GM12878 (cell line): ENCODE measurements around the gene TSPAN5.

Source experiments
- CEBPB ChIP-seq, 2 experiments: fragments of 150-350 bp in 1 of 2; IDR thresholded peaks; 2 replicates each; pipeline ENCODE4 v1.6.1; 2012 to 2014; ENCODE audit warnings: low read depth in 2 of 2, low read length in 2 of 2, borderline replicate concordance in 1 of 2, inconsistent platforms in 1 of 2
- EZH2 ChIP-seq: IDR thresholded peaks from 2 replicates; pipeline ENCODE4 v1.6.1; 2012; ENCODE audit warnings: low read depth, mild to moderate bottlenecking, control low read depth, inconsistent platforms, low read length, borderline replicate concordance; ENCODE audit not compliant: control insufficient read depth
- NFIC ChIP-seq: IDR thresholded peaks from 2 replicates; pipeline ENCODE4 v1.6.1; 2012; ENCODE audit warnings: low read depth, mild to moderate bottlenecking, inconsistent platforms, low read length, moderate library complexity
- NRF1 ChIP-seq: conservative IDR thresholded peaks from 2 replicates; pipeline ENCODE4 v1.6.1; 2011; ENCODE audit warnings: mild to moderate bottlenecking, low read depth, low read length, improper control_type of control experiment
- ZNF24 ChIP-seq: fragments of 450-650 bp; IDR thresholded peaks from 2 replicates; pipeline ENCODE4 v1.6.1; 2017; ENCODE audit warnings: antibody characterized with exemption, mild to moderate bottlenecking
- ZNF274 ChIP-seq: IDR thresholded peaks from one replicate; pipeline ENCODE4 v1.8.0; 2011; ENCODE audit not compliant: insufficient read length, insufficient read depth
- TF ChIP-seq, protein P1 (sequence below): IDR thresholded peaks from 2 replicates; pipeline ENCODE4 v1.6.1; 2012; ENCODE audit warnings: mild to moderate bottlenecking, low read depth, low read length

DNA sequence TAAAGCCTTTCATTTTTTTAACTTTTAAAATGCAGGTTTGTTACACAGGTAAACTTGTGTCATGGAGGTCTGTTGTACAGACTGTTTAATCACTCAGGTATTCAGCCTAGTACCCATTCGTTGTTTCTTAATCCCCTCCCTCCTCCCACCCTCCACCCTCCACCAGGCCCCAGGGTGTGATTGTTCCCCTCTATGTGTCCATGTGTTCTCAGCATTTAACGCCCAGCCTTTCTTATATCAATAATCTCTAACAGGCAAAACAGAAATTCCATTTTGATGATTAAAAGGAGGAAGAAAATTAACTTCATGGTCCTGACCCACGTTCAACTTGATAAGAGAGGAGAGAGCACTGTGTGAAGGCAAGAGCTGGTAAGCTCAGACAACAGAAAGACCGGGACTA, 75.1 kb downstream of the TSPAN5 start:
- no peak for TF ChIP-seq CEBPB (IDR thresholded peaks at IDR 0.05; ENCODE audit: borderline replicate concordance in 1 of 2, low read depth in 2 of 2, low read length in 2 of 2)
- TF ChIP-seq EZH2: no peak
- no peak for TF ChIP-seq ZNF24
- TF ChIP-seq, protein P1, sequence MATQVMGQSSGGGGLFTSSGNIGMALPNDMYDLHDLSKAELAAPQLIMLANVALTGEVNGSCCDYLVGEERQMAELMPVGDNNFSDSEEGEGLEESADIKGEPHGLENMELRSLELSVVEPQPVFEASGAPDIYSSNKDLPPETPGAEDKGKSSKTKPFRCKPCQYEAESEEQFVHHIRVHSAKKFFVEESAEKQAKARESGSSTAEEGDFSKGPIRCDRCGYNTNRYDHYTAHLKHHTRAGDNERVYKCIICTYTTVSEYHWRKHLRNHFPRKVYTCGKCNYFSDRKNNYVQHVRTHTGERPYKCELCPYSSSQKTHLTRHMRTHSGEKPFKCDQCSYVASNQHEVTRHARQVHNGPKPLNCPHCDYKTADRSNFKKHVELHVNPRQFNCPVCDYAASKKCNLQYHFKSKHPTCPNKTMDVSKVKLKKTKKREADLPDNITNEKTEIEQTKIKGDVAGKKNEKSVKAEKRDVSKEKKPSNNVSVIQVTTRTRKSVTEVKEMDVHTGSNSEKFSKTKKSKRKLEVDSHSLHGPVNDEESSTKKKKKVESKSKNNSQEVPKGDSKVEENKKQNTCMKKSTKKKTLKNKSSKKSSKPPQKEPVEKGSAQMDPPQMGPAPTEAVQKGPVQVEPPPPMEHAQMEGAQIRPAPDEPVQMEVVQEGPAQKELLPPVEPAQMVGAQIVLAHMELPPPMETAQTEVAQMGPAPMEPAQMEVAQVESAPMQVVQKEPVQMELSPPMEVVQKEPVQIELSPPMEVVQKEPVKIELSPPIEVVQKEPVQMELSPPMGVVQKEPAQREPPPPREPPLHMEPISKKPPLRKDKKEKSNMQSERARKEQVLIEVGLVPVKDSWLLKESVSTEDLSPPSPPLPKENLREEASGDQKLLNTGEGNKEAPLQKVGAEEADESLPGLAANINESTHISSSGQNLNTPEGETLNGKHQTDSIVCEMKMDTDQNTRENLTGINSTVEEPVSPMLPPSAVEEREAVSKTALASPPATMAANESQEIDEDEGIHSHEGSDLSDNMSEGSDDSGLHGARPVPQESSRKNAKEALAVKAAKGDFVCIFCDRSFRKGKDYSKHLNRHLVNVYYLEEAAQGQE: no peak
- TF ChIP-seq NRF1: no peak
- TF ChIP-seq NFIC: no peak
- no peak for TF ChIP-seq ZNF274
